Measurements from ENCODE around the gene SFR1.

DNA sequence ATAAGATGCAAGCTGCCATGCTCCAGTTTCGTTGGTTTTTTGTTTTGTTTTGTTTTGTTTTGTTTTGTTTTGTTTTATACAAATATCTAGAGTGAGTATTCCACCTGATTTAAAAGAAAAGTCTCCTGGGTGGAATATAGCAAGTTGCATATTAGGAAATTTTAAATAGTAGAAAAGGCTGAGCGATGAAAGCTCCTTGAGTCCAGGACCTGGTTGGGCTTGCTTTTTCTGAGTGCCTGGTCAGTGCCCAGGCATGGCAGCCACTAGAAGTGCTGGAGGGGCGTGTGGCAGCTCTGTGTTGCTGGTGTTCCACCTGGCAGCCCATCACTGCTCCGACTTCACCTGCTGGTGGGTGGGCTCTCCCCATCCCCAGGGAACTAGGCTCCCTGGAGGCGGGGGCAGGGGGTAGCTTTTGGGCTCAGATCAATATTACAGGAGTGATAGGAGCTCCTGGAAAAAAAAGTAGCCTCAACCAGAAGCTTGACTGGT lies 44.3 kb upstream of the SFR1 start:
- TF ChIP-seq, protein P1, sequence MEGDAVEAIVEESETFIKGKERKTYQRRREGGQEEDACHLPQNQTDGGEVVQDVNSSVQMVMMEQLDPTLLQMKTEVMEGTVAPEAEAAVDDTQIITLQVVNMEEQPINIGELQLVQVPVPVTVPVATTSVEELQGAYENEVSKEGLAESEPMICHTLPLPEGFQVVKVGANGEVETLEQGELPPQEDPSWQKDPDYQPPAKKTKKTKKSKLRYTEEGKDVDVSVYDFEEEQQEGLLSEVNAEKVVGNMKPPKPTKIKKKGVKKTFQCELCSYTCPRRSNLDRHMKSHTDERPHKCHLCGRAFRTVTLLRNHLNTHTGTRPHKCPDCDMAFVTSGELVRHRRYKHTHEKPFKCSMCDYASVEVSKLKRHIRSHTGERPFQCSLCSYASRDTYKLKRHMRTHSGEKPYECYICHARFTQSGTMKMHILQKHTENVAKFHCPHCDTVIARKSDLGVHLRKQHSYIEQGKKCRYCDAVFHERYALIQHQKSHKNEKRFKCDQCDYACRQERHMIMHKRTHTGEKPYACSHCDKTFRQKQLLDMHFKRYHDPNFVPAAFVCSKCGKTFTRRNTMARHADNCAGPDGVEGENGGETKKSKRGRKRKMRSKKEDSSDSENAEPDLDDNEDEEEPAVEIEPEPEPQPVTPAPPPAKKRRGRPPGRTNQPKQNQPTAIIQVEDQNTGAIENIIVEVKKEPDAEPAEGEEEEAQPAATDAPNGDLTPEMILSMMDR (IDR thresholded peaks at IDR 0.05; ENCODE audit: low read length) = no peak
- TF ChIP-seq EZH2 (IDR thresholded peaks at IDR 0.05; ENCODE audit: borderline replicate concordance, low read length) = no peak
